GM21360 (cell line): Measurements from ENCODE around the gene ERICH4.

Experiments used
- ATAC-seq: cut with Tn5 transposase; IDR thresholded peaks from one replicate; pipeline ENCODE4 v1.9.1; 2021; ENCODE audit warnings: mild to moderate bottlenecking, moderate library complexity; ENCODE audit not compliant: unreplicated experiment

ERICH4 gene

GRCh38 chr19:41413947-41414346 is 29.0 kb upstream of the ERICH4 start:
- ATAC-seq: no peak

- no peak for ATAC-seq
Observed at GRCh38 chr19:41414461-41414860, 28.5 kb upstream of the ERICH4 start.

GRCh38 chr19:41415154-41415571 is 27.8 kb upstream of the ERICH4 start:
- no peak for ATAC-seq

GRCh38 chr19:41416194-41416674 is 26.7 kb upstream of the ERICH4 start:
- no peak for ATAC-seq

GRCh38 chr19:41420101-41420880 is 22.7 kb upstream of the ERICH4 start:
- no peak for ATAC-seq

GRCh38 chr19:41421314-41421713 is 21.6 kb upstream of the ERICH4 start:
- no peak for ATAC-seq

GRCh38 chr19:41421973-41422372 is 21.0 kb upstream of the ERICH4 start:
- no peak for ATAC-seq

- ATAC-seq: no peak
Observed at GRCh38 chr19:41422456-41422855, 20.5 kb upstream of the ERICH4 start.

GRCh38 chr19:41422955-41423354 is 20.0 kb upstream of the ERICH4 start:
- ATAC-seq: no peak

GRCh38 chr19:41424335-41425173 is 18.4 kb upstream of the ERICH4 start:
- no peak for ATAC-seq

- ATAC-seq: no peak
Observed at GRCh38 chr19:41425174-41426115, 17.5 kb upstream of the ERICH4 start.

- no peak for ATAC-seq
Observed at GRCh38 chr19:41426116-41426841, 16.7 kb upstream of the ERICH4 start.

- ATAC-seq: no peak
Observed at GRCh38 chr19:41426952-41427646, 15.9 kb upstream of the ERICH4 start, which contains the start of gene B3GNT8. Gene B3GNT8 (minus strand): TSS chr19:41427374. CDS start chr19:41426778, 596 bp downstream.

GRCh38 chr19:41427647-41428480 is 15.1 kb upstream of the ERICH4 start:
- no peak for ATAC-seq

- no peak for ATAC-seq
Observed at GRCh38 chr19:41428481-41428859, 14.5 kb upstream of the ERICH4 start.

GRCh38 chr19:41430922-41431321 is 12.0 kb upstream of the ERICH4 start:
- no peak for ATAC-seq

- no peak for ATAC-seq
Observed at GRCh38 chr19:41431426-41432386, 11.2 kb upstream of the ERICH4 start.
